HG02588 (cell line): ENCODE results near the gene RBM47.
A peak's percentile ranks its signal among the peaks of the same experiment; 100 is the strongest.

Source experiments
- ATAC-seq: cut with Tn5 transposase; IDR thresholded peaks from one replicate; pipeline ENCODE4 v1.9.1; 2021; ENCODE audit warnings: mild to moderate bottlenecking, moderate library complexity; ENCODE audit not compliant: unreplicated experiment

RBM47 gene

GRCh38 chr4:40502934-40503333 is 126.7 kb downstream of the RBM47 start:
- no peak for ATAC-seq

GRCh38 chr4:40502220-40502619 is 127.4 kb downstream of the RBM47 start:
- ATAC-seq = no peak

GRCh38 chr4:40500781-40501180 is 128.9 kb downstream of the RBM47 start:
- ATAC-seq = no peak

GRCh38 chr4:40493160-40493559 is 136.5 kb downstream of the RBM47 start:
- ATAC-seq = no peak

- no peak for ATAC-seq
Observed at GRCh38 chr4:40492691-40493090, 137.0 kb downstream of the RBM47 start.

GRCh38 chr4:40490481-40490880 is 139.2 kb downstream of the RBM47 start:
- no peak for ATAC-seq

- no peak for ATAC-seq
Observed at GRCh38 chr4:40489961-40490360, 139.7 kb downstream of the RBM47 start.

- no peak for ATAC-seq
Observed at GRCh38 chr4:40486534-40486933, 143.1 kb downstream of the RBM47 start.

GRCh38 chr4:40484346-40485090 is 145.1 kb downstream of the RBM47 start:
- ATAC-seq = no peak

- no peak for ATAC-seq
Observed at GRCh38 chr4:40482985-40483647, 146.5 kb downstream of the RBM47 start.

- ATAC-seq = no peak
Observed at GRCh38 chr4:40481977-40482376, 147.7 kb downstream of the RBM47 start.

- ATAC-seq = no peak
Observed at GRCh38 chr4:40480291-40480690, 149.4 kb downstream of the RBM47 start.

- ATAC-seq = no peak
Observed at GRCh38 chr4:40479378-40479777, 150.3 kb downstream of the RBM47 start.

GRCh38 chr4:40475609-40476008 is 154.1 kb downstream of the RBM47 start:
- ATAC-seq = no peak

GRCh38 chr4:40473578-40474388 is 155.9 kb downstream of the RBM47 start:
- no peak for ATAC-seq

- no peak for ATAC-seq
Observed at GRCh38 chr4:40471923-40472322, 157.7 kb downstream of the RBM47 start.

GRCh38 chr4:40466789-40467188 is 162.9 kb downstream of the RBM47 start:
- no peak for ATAC-seq

- ATAC-seq = peak; percentile 79
Observed at GRCh38 chr4:40462326-40462725, 167.3 kb downstream of the RBM47 start.

GRCh38 chr4:40461879-40462278 is 167.8 kb downstream of the RBM47 start:
- no peak for ATAC-seq

- no peak for ATAC-seq
Observed at GRCh38 chr4:40461062-40461461, 168.6 kb downstream of the RBM47 start.

- no peak for ATAC-seq
Observed at GRCh38 chr4:40458683-40459082, 171.0 kb downstream of the RBM47 start.

GRCh38 chr4:40458109-40458508 is 171.6 kb downstream of the RBM47 start:
- no peak for ATAC-seq
